HG03064 (cell line): ENCODE measurements around the gene DLG3.
"Not testable (repeated sequence)": the region's sequence is repeated elsewhere in the genome, so short reads cannot be mapped to it uniquely, and the experiment has no call there.

Source experiments
- ATAC-seq: cut with Tn5 transposase; IDR thresholded peaks from one replicate; pipeline ENCODE4 v1.9.1; 2021; ENCODE audit warnings: low read depth; ENCODE audit not compliant: unreplicated experiment

Gene DLG3

DNA sequence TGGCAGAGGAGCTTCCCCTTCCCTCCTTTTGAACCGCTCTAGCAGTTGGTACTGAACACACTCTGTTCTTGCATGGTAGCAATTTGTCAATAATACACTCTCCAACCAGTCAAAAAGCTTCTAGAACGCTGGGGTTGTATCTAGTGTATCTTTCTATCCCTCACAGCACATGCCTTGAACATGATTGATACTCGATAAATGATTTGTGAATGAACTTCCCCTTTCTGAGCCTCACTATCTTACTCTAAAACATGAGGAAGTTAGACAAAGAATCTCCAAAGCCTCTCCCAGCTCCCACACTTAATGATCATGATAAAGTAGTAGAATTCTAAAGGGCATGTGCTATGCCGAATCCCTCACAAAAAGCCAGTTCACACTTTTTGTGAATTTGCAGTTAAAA, 64.4 kb downstream of the DLG3 start:
- no peak for ATAC-seq

DNA sequence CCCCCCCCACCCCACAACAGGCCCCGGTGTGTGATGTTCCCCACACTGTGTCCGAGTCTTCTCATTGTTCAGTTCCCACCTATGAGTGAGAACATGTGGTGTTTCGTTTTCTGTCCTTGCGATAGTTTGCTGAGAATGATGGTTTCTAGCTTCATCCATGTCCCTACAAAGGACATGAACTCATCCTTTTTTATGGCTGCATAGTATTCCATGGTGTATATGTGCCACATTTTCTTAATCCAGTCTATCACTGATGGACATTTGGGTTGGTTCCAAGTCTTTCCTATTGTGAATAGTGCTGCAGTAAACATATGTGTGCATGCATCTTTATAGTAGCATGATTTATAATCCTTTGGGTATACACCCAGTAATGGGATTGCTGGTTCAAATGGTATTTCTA, 70.6 kb downstream of the DLG3 start:
- not testable (repeated sequence) for ATAC-seq

DNA sequence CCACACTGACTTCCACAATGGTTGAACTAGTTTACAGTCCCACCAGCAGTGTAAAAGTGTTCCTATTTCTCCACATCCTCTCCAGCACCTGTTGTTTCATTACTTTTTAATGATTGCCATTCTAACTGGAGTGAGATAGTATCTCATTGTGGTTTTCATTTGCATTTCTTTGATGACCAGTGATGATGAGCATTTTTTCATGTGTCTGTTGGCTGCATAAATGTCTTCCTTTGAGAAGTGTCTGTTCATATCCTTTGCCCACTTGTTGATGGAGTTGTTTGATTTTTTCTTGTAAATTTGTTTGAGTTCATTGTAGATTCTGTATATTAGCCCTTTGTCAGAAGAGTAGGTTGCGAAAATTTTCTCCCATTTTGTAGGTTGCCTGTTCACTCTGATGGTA, 71.1 kb downstream of the DLG3 start:
- not testable (repeated sequence) for ATAC-seq

DNA sequence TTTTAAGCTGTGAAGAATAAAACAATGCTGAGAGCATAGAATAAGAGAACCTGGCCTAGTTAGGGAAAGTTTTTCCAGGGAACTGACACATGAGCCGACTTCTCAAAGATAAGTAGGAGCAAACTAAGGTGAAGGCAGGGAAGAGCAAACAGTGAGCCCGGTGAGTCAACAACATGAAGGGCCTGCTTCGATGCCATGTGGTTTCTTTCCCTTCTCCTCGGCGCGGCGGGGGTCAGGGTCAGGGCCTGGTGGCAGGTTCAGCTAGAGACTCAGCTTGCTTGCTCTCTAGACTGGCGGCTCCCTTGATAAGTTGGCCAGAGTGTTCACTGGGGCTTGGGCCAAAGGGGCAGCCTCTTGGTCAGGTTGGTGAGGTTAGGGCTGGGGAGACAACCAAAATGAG, 81.1 kb downstream of the DLG3 start:
- ATAC-seq = no peak

DNA sequence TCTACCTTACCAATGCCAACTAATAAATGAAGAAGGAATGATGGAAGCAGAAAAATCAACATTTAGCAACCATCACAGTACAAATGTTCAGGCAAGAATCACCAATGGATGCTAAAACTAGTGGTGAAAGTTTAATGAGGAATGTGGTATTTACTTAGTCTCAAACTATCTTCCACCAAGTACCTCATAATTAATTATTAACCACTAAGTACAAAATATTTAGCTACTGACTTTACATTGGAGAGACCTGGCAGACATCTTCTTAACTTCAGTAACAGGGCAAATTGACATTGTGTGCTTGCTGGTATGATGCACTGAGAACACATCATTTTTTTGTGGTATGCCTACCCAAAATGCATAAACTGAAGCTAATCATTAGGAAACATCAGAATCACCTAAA, 82.4 kb downstream of the DLG3 start:
- ATAC-seq = no peak

DNA sequence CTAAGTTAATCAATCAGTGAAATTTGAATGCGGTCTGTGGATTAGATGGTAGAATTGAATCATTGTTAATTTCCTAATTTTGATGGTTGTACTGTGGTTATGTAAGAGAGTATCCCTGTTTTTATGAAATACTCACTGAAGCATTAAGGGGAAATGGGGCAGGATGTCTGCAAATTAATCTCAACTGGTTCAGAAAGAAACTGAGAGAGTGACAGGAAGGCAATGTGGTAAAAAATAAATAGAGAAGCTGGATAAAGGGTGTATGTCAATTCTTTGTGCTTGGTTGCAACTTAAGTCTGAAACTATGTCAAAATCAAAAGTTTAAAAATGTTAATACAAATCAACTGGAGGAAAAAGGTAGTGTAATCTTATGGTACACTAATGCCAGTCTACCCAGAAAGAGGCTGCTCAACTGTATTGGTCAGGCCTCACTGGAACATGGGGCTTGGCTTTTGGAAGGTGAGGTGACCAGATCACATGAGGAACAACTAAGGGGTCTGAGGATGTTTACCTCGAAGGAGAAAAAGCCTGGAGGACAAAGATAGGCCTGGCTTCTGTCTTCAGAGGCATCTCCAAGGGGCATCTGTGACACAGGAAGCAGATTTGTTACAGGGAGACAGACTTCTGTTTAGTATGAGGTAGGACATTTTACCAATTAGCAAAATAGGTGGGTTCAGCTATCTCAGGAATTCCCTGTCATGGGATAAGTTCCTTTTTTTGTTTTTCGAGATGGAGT, 83.1 kb downstream of the DLG3 start:
- no peak for ATAC-seq

DNA sequence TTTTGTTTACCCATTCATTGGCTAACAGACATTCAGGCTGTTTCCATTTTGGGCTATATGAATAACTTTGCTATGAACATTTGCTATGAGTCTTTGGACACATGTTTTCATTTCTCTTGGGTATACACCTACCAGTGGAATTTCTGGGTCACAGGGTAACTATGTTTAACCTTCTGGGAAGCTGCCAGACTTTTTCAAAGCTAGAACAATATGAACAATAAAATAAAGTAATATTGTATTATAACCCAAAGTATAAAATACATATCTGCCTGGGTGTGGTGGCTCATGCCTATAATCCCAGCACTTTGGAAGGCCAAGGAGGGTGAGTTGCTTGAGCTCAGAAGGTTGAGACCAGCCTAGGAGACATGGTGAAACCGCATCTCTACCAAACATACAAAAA, 90.6 kb downstream of the DLG3 start:
- no peak for ATAC-seq

DNA sequence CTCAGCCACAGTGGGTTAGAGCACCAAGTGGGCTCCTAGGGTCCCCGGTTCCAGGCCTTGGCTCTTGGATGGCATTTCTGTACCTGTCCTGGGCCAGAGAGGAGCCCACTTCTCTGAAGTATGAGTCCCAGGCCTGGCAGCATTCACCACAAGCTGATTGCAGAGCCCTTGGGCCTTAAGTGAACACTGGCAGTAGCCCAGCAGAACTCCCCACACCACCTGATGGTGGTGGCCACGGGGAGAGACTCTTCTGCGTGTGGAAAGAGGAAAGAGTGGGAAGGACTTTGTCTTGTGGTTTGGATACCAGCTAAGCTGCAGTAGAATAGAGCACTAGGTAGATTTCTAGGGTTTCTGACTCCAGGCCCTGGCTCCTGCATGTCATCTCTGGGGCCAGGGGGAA, 104.8 kb downstream of the DLG3 start:
- ATAC-seq = no peak

DNA sequence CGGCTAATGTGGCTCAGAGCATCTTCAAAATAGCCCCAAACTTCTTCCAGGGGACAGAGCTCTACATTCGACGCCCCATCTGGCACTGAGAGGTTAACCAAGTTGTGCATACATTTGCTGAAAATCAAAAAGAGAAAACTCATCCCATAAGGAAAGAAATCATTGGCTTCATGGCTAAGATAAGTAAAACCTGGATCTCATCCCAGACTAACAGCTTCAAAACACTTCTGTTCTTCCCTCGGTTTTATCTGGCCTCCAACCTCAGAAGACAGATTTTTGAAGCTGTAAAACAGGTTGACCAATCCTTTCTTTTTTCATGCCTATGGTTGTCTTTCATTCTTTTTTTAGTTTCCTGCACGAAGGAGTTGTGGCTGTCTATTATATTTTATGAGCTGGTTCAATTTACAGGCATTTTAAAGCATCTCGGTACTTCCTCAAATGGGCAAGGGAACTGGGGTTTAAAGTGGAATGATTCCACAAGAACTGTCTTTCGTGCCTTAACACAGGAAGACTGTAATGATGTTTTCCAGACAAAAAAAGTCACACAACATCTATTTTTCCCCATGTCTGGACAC, 107.6 kb downstream of the DLG3 start:
- ATAC-seq = no peak

DNA sequence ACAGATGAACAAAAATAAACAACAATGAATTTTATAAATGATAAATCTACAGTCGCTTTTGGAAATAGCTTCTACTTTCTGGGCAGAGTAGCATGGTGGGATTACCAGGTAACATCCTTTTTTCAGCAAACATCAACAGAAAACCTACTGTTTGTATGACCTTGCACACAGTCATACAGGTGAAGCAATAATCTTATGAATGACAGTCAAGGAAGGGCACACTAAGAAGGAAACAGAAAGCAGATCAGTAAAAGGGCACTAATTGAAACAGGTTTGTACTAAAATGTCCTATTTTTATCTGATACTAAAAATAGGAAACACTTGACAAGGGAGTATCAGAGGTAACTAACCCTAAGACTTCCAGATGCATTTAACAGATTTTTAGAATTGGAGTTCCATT, 108.9 kb downstream of the DLG3 start:
- ATAC-seq = no peak

DNA sequence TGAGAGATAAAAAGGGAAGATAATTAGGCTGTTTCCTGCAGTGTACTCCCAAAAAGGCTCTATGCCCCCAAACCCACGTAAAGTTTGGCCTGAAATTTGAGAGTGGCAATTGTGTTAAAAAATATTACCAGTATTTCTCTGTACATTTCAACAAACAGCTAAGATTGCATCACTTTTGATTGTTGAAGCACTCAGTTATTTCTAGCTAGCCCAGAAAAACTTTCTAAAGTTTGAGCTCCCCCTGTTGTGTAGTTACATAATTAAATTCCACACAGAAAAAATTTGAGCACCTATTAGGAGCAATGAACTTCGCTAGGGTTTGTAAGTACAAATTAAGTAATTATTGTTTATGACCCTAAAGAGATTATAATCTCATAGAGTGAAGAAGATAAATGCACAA, 109.4 kb downstream of the DLG3 start:
- ATAC-seq = no peak

DNA sequence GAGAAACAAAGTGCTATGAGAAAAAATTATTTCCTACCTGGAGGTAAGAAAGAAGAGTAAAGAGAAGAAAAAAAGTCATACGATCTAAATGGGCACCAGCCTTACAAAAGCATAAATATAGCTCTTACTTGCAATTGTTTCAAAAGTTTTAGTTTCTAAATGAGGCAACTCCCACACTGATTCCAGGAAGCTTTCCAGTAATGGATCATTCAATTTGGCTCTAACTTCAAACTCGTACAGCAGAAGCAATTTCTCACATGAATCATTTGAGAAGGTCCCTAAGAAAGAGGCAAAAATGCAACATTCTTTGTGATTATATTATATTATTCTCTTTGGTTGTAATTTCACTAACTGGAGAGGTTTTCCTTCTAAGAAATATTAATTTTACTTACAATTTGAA, 109.9 kb downstream of the DLG3 start:
- no peak for ATAC-seq

DNA sequence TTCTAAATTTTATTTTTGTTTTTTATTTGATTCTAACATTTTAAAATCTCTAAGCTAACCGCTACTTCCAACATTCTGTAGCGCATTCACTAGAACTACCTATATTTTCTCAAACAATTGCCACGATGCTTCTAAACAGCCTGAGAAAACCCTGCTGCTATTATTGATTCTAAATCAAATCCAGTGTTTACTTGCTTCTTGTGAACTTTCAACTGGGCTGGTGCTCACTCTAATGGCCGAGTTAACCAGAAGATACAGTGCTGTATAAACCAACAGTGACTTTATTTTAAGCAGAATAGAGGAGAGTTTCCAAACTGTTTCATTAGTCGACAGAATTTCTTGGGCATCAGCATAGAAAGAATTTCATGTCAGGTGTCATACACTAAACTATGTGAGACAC, 110.3 kb downstream of the DLG3 start:
- ATAC-seq = no peak
